CD14-positive monocyte (primary cell): ENCODE measurements around the gene CCDC167. TPM values are rescaled to one million over a fixed set of nuclear protein-coding genes. Genes with fewer than 3 reads are reported as not detected.

ENCODE experiments used
- DNase-seq, 3 donors: peaks; one replicate each; pipeline ENCODE4 v3.0.0-alpha.2; 2011 to 2022
- H2AFZ ChIP-seq: 2 replicates; pipeline ENCODE4 v1.6.0; 2012; ENCODE audit warnings: mild to moderate bottlenecking, low read depth, low read length, inconsistent platforms; ENCODE audit not compliant: insufficient read depth, poor library complexity, severe bottlenecking
- H3K27ac ChIP-seq, 2 donors: 1 replicate in 1 of 2; 2 replicates in 1 of 2; pipeline ENCODE4 v1.5.1; 2012 to 2013; ENCODE audit warnings: low read length in 2 of 2, control low read depth in 1 of 2, inconsistent platforms in 1 of 2, low read depth in 1 of 2, mild to moderate bottlenecking in 1 of 2
- H3K27me3 ChIP-seq, 2 donors: one replicate each; pipeline versions ENCODE4 v1.6.0 to v1.6.1; 2011 to 2013; ENCODE audit warnings: low read length in 2 of 2; ENCODE audit not compliant: control insufficient read depth in 2 of 2, insufficient read depth in 2 of 2
- H3K36me3 ChIP-seq, 2 donors: replicated peaks in 1 of 2; 1 replicate in 1 of 2; 2 replicates in 1 of 2; pipeline versions ENCODE4 v1.5.1 to v1.6.1; 2012 to 2013; ENCODE audit warnings: low read length in 2 of 2, control low read depth in 1 of 2, inconsistent platforms in 1 of 2, mild to moderate bottlenecking in 1 of 2; ENCODE audit not compliant: insufficient read depth in 2 of 2, control insufficient read depth in 1 of 2
- H3K4me1 ChIP-seq, 2 donors: 1 replicate in 1 of 2; 2 replicates in 1 of 2; pipeline versions ENCODE4 v1.5.1 to v1.6.1; 2012 to 2013; ENCODE audit warnings: low read length in 2 of 2, control low read depth in 1 of 2, inconsistent platforms in 1 of 2, mild to moderate bottlenecking in 1 of 2, moderate library complexity in 1 of 2; ENCODE audit not compliant: insufficient read depth in 2 of 2, control insufficient read depth in 1 of 2
- H3K4me2 ChIP-seq: replicated peaks from 2 replicates; pipeline ENCODE3; 2012; ENCODE audit warnings: low read length, moderate library complexity, mild to moderate bottlenecking; ENCODE audit not compliant: poor library complexity, severe bottlenecking; ENCODE audit errors: extremely low read depth
- H3K4me3 ChIP-seq, 3 experiments: fragments of 200-600 bp in 1 of 3; sonication (generic) in 1 of 3; replicated peaks in 1 of 3; 1 replicate in 2 of 3; 2 replicates in 1 of 3; pipeline ENCODE4 v1.5.1; 2011 to 2013; ENCODE audit warnings: low read length in 3 of 3, mild to moderate bottlenecking in 3 of 3, control low read depth in 2 of 3, low read depth in 2 of 3, inconsistent platforms in 1 of 3, moderate library complexity in 1 of 3
- H3K79me2 ChIP-seq: 2 replicates; pipeline ENCODE4 v1.6.0; 2012; ENCODE audit warnings: mild to moderate bottlenecking, control low read depth, inconsistent platforms, low read length, moderate library complexity; ENCODE audit not compliant: insufficient read depth
- H3K9ac ChIP-seq: 2 replicates; pipeline ENCODE4 v1.6.0; 2017; ENCODE audit warnings: low read length, mild to moderate bottlenecking; ENCODE audit not compliant: insufficient read depth, poor library complexity, severe bottlenecking
- H3K9me3 ChIP-seq, 2 donors: replicated peaks in 1 of 2; 1 replicate in 1 of 2; 2 replicates in 1 of 2; pipeline versions ENCODE4 v1.5.1 to v1.6.1; 2012 to 2013; ENCODE audit warnings: low read length in 2 of 2, control low read depth in 1 of 2; ENCODE audit not compliant: control insufficient read depth in 1 of 2, insufficient read depth in 1 of 2
- H4K20me1 ChIP-seq: 2 replicates; pipeline ENCODE4 v1.6.0; 2012; ENCODE audit warnings: mild to moderate bottlenecking, low read length, control low read depth, moderate library complexity; ENCODE audit not compliant: insufficient read depth
- H3K27ac Mint-ChIP-seq, 7 donors: one replicate each; pipeline ENCODE4 v1.8.0; 2020; ENCODE audit warnings: mild to moderate bottlenecking in 7 of 7, mixed read lengths in 7 of 7, moderate library complexity in 6 of 7, inconsistent platforms in 2 of 7
- H3K27me3 Mint-ChIP-seq, 3 donors: one replicate each; pipeline ENCODE4 v1.8.0; 2021 to 2022; ENCODE audit warnings: low read depth in 3 of 3, mild to moderate bottlenecking in 3 of 3, mixed read lengths in 3 of 3, moderate library complexity in 3 of 3, inconsistent platforms in 1 of 3
- H3K36me3 Mint-ChIP-seq, 2 donors: one replicate each; pipeline ENCODE4 v1.8.0; 2020; ENCODE audit warnings: mixed read lengths in 2 of 2, inconsistent platforms in 1 of 2, mild to moderate bottlenecking in 1 of 2
- H3K4me1 Mint-ChIP-seq: one replicate; pipeline ENCODE4 v1.8.0; 2020; ENCODE audit warnings: mild to moderate bottlenecking, mixed read lengths
- H3K4me3 Mint-ChIP-seq, 2 donors: one replicate each; pipeline ENCODE4 v1.8.0; 2020; ENCODE audit warnings: mild to moderate bottlenecking in 2 of 2, mixed read lengths in 2 of 2, moderate library complexity in 1 of 2
- H3K9me3 Mint-ChIP-seq, 7 donors: one replicate each; pipeline ENCODE4 v1.8.0; 2020 to 2022; ENCODE audit warnings: mixed read lengths in 7 of 7, mild to moderate bottlenecking in 6 of 7, moderate library complexity in 6 of 7, inconsistent platforms in 2 of 7
- CTCF ChIP-seq: fragments of 200-600 bp; IDR thresholded peaks from one replicate; pipeline ENCODE4 v1.8.0; 2022; ENCODE audit warnings: antibody characterized with exemption, mild to moderate bottlenecking
- WGBS: methylation state at CpG from one replicate; pipeline ENCODE4 v1.1.5; 2013; ENCODE audit warnings: missing lambda C conversion rate; ENCODE audit not compliant: insufficient coverage; 5-methylcytosine and 5-hydroxymethylcytosine counted together
- intact Hi-C, 2 donors: fragments of 100-400 bp; cut with micrococcal nuclease; formaldehyde crosslinking; loops; one replicate each; pipeline versions ENCODE4 v1.15.0 to v1.15.1; 2023
- polyA plus RNA-seq, 3 donors: library from polyadenylated mRNA; depleted of rRNA in 1 of 3; unstranded in 2 of 3; stranded (reverse) in 1 of 3; fragments of 300-500 nt in 2 of 3; fragments of >200 nt in 1 of 3; fragmentation: Illumina TruSeq in 2 of 3; gene quantifications; 1 replicate in 2 of 3; 2 replicates in 1 of 3; pipeline ENCODE4 v1.2.3, GENCODE V29; 2012 to 2021

CCDC167 gene
- polyA plus RNA-seq, 3 donors: 12.5 to 22.9 (median 20.7) TPM

- TF ChIP-seq CTCF: no peak
- Mint-ChIP-seq H3K27ac (no peak overlapping the region), H3K9me3 (peaks cover 0 to 3% (median 0%) of the 10 kb centered on the region in 7 donors), H3K36me3 (no peaks in the 10 kb centered on the region), H3K27me3 (peaks cover 10 to 15% (median 15%) of the 10 kb centered on the region in 3 donors), H3K4me1 (peaks cover 21% of the 10 kb centered on the region), H3K4me3 (no peak overlapping the region)
- Histone ChIP-seq H4K20me1 (no peaks in the 10 kb centered on the region), H3K4me1 (peaks cover 3 to 21% of the 10 kb centered on the region in 2 donors), H3K9me3 (no peaks in the 10 kb centered on the region), H3K36me3 (no peaks in the 10 kb centered on the region), H3K27ac (no peak overlapping the region), H3K4me3 (no peak overlapping the region), H3K4me2 (no peak overlapping the region), H3K27me3 (no peaks in the 10 kb centered on the region), H3K9ac (no peak overlapping the region), H2AFZ (no peak overlapping the region), H3K79me2 (no peaks in the 10 kb centered on the region)
- intact Hi-C loops: no loop called here
- 82% methylated on average over 3 of the region's 4 CpGs for WGBS
- no peak for DNase-seq
Measured at GRCh38 chr6:37506479-37506878, 6.8 kb upstream of the CCDC167 start.

- Histone ChIP-seq H2AFZ (no peak overlapping the region), H3K4me1 (peaks cover 7 to 33% of the 10 kb centered on the region in 2 donors), H3K4me3 (no peak overlapping the region), H3K27me3 (no peaks in the 10 kb centered on the region), H3K79me2 (no peaks in the 10 kb centered on the region), H3K36me3 (no peaks in the 10 kb centered on the region), H3K9ac (no peak overlapping the region), H4K20me1 (no peaks in the 10 kb centered on the region), H3K4me2 (no peak overlapping the region), H3K27ac (no peak overlapping the region), H3K9me3 (no peaks in the 10 kb centered on the region)
- Mint-ChIP-seq H3K4me1 (peaks cover 34% of the 10 kb centered on the region), H3K36me3 (no peaks in the 10 kb centered on the region), H3K27ac (peak overlapping the region in 2 of 7 donors; percentile 10 to 63), H3K4me3 (no peak overlapping the region), H3K9me3 (peaks cover 0 to 1% (median 0%) of the 10 kb centered on the region in 7 donors), H3K27me3 (peaks cover 5 to 16% (median 8%) of the 10 kb centered on the region in 3 donors)
- no peak for TF ChIP-seq CTCF
- intact Hi-C loops: loop anchor here in 1 of 2 donors (5.0 kb wide), 1 partner anchor 72 kb away; the partner anchor contains the start of gene CMTR1
- DNase-seq: no peak
- WGBS: 0% methylated on average over 1 of the region's 2 CpGs
Measured at GRCh38 chr6:37504024-37504423, 4.3 kb upstream of the CCDC167 start.
